ENCODE results near the gene TAS2R39. TPM values are rescaled to one million over a fixed set of nuclear protein-coding genes. Genes with fewer than 3 reads are reported as not detected.

TAS2R39 gene
- polyA plus RNA-seq, 1 donor from 2014 or later, result not detected

DNA sequence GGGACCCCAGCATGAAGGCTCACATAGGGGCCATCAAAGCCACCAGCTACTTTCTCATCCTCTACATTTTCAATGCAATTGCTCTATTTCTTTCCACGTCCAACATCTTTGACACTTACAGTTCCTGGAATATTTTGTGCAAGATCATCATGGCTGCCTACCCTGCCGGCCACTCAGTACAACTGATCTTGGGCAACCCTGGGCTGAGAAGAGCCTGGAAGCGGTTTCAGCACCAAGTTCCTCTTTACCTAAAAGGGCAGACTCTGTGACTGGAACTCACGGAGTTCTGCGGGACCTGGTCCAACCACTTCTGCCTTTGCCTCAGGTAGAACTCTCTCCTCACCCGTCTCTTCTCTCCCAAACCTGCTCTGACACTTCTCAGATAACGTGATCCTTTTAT lies 39.6 kb downstream of the TAS2R39 start:
- Histone ChIP-seq H3K27ac (ENCODE audit: low read length) (no peak overlapping the region), H3K9ac (ENCODE audit: low read length) (no peak overlapping the region)

DNA sequence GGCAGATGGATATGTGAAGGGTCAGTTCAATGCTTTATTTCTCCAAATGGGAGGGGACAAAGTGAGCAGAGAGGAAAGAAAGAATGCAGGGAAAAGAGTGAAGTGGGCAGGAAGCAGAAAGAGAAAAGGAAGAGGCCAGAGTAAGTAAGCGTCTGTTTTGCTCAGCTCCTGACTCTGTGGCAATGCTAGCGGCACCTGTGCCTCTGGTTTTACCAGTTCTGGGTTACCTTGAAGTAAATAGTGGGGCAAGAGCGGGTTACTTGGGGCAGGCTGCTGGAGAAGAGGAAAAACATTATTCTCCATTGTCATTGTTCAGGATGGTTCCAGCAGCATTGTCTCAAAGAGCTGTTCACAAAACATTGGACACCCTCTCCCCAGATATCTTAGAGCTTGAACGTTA lies 40.6 kb downstream of the TAS2R39 start:
- Histone ChIP-seq H3K27ac (ENCODE audit: low read length) (no peak overlapping the region), H3K36me3 (ENCODE audit: insufficient read depth, low read length) (no peaks in the 10 kb centered on the region), H3K9me3 (ENCODE audit: low read length) (no peaks in the 10 kb centered on the region), H3K4me2 (ENCODE audit: low read length) (no peak overlapping the region), H3F3A (ENCODE audit: insufficient read depth, low read length, poor library complexity, severe bottlenecking) (no peaks in the 10 kb centered on the region), H3K4me3 (ENCODE audit: low read length) (no peak overlapping the region), H4K20me1 (ENCODE audit: insufficient read depth) (no peaks in the 10 kb centered on the region), H2AFZ (ENCODE audit: low read depth, low read length) (no peak overlapping the region), H3K27me3 (ENCODE audit: insufficient read depth, low read depth, low read length) (no peaks in the 10 kb centered on the region), H3K9ac (ENCODE audit: low read length) (no peak overlapping the region), H3K79me2 (replicated peaks; ENCODE audit: insufficient read depth, low read length) (no peaks in the 10 kb centered on the region), H3K9me2 (ENCODE audit: insufficient read depth, low read length) (no peaks in the 10 kb centered on the region)
- TF ChIP-seq, protein P1, sequence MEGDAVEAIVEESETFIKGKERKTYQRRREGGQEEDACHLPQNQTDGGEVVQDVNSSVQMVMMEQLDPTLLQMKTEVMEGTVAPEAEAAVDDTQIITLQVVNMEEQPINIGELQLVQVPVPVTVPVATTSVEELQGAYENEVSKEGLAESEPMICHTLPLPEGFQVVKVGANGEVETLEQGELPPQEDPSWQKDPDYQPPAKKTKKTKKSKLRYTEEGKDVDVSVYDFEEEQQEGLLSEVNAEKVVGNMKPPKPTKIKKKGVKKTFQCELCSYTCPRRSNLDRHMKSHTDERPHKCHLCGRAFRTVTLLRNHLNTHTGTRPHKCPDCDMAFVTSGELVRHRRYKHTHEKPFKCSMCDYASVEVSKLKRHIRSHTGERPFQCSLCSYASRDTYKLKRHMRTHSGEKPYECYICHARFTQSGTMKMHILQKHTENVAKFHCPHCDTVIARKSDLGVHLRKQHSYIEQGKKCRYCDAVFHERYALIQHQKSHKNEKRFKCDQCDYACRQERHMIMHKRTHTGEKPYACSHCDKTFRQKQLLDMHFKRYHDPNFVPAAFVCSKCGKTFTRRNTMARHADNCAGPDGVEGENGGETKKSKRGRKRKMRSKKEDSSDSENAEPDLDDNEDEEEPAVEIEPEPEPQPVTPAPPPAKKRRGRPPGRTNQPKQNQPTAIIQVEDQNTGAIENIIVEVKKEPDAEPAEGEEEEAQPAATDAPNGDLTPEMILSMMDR (IDR thresholded peaks at IDR 0.05; ENCODE audit: poor library complexity, severe bottlenecking), result no peak
- TF ChIP-seq, protein P2, sequence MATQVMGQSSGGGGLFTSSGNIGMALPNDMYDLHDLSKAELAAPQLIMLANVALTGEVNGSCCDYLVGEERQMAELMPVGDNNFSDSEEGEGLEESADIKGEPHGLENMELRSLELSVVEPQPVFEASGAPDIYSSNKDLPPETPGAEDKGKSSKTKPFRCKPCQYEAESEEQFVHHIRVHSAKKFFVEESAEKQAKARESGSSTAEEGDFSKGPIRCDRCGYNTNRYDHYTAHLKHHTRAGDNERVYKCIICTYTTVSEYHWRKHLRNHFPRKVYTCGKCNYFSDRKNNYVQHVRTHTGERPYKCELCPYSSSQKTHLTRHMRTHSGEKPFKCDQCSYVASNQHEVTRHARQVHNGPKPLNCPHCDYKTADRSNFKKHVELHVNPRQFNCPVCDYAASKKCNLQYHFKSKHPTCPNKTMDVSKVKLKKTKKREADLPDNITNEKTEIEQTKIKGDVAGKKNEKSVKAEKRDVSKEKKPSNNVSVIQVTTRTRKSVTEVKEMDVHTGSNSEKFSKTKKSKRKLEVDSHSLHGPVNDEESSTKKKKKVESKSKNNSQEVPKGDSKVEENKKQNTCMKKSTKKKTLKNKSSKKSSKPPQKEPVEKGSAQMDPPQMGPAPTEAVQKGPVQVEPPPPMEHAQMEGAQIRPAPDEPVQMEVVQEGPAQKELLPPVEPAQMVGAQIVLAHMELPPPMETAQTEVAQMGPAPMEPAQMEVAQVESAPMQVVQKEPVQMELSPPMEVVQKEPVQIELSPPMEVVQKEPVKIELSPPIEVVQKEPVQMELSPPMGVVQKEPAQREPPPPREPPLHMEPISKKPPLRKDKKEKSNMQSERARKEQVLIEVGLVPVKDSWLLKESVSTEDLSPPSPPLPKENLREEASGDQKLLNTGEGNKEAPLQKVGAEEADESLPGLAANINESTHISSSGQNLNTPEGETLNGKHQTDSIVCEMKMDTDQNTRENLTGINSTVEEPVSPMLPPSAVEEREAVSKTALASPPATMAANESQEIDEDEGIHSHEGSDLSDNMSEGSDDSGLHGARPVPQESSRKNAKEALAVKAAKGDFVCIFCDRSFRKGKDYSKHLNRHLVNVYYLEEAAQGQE (IDR thresholded peaks at IDR 0.05; ENCODE audit: borderline replicate concordance), result no peak
- no peak for TF ChIP-seq POLR2AphosphoS5 (IDR thresholded peaks at IDR 0.05)
- no peak for TF ChIP-seq MXI1 (conservative IDR thresholded peaks at IDR 0.05; ENCODE audit: poor library complexity, severe bottlenecking)
- TF ChIP-seq SMC3 (conservative IDR thresholded peaks at IDR 0.05; ENCODE audit: poor library complexity), result no peak
- TF ChIP-seq EP300 (conservative IDR thresholded peaks at IDR 0.05; ENCODE audit: poor library complexity, severe bottlenecking), result no peak

More for the DNA sequence above, 39.6 kb downstream of the TAS2R39 start:
- no peaks in the 10 kb centered on the region for H3K27me3 ChIP-seq (ENCODE audit: insufficient read depth, low read depth, low read length)
- H3K79me2 ChIP-seq (replicated peaks; ENCODE audit: insufficient read depth, low read length), result no peaks in the 10 kb centered on the region
- TF ChIP-seq MXI1 (conservative IDR thresholded peaks at IDR 0.05; ENCODE audit: poor library complexity, severe bottlenecking) (no peak), EP300 (conservative IDR thresholded peaks at IDR 0.05; ENCODE audit: poor library complexity, severe bottlenecking) (no peak), SMC3 (conservative IDR thresholded peaks at IDR 0.05; ENCODE audit: poor library complexity) (no peak), EZH2 (IDR thresholded peaks at IDR 0.05; ENCODE audit: borderline replicate concordance, insufficient read depth, low read length, poor library complexity, severe bottlenecking) (no peak), RAD21 (conservative IDR thresholded peaks at IDR 0.05) (no peak), TAF1 (IDR thresholded peaks at IDR 0.05; ENCODE audit: low read depth) (no peak), POLR2AphosphoS5 (IDR thresholded peaks at IDR 0.05) (no peak)
- TF ChIP-seq, protein P2 (IDR thresholded peaks at IDR 0.05; ENCODE audit: borderline replicate concordance), result no peak
- TF ChIP-seq, protein P1 (IDR thresholded peaks at IDR 0.05; ENCODE audit: poor library complexity, severe bottlenecking), result no peak
- no peak overlapping the region for H3K4me3 ChIP-seq (ENCODE audit: low read length)
- H3F3A ChIP-seq (ENCODE audit: insufficient read depth, low read length, poor library complexity, severe bottlenecking), result no peaks in the 10 kb centered on the region
- no peak overlapping the region for H3K4me2 ChIP-seq (ENCODE audit: low read length)
- no peaks in the 10 kb centered on the region for H3K9me2 ChIP-seq (ENCODE audit: insufficient read depth, low read length)
- H4K20me1 ChIP-seq (ENCODE audit: insufficient read depth), result no peaks in the 10 kb centered on the region
- H3K36me3 ChIP-seq (ENCODE audit: insufficient read depth, low read length), result no peaks in the 10 kb centered on the region
- H3K9me3 ChIP-seq (ENCODE audit: low read length), result no peaks in the 10 kb centered on the region
- no peak overlapping the region for H2AFZ ChIP-seq (ENCODE audit: low read depth, low read length)
